T-cell (primary cell): Measurements from ENCODE around the gene BUD23. TPM values are rescaled to one million over a fixed set of nuclear protein-coding genes. Genes with fewer than 3 reads are reported as not detected.

Source experiments
- ATAC-seq, 4 experiments: fragments of 200-7000 bp in 3 of 4; fragments of 150-1000 bp in 1 of 4; cut with Tn5 transposase; replicated peaks in 1 of 4; 1 replicate in 3 of 4; 2 replicates in 1 of 4; pipeline ENCODE4 v1.10.0; 2021; ENCODE audit warnings: moderate library complexity in 3 of 4, mild to moderate bottlenecking in 2 of 4, moderate number of reproducible peaks in 1 of 4
- CTCF ChIA-PET, 2 donors: fragments of 300-600 bp; sonication (Branson Sonifier 250); formaldehyde crosslinking; loops; one replicate each; lab custom pipeline; 2022; ENCODE audit warnings: antibody characterized with exemption in 2 of 2; lab: Charles Lee
- POLR2A ChIA-PET, 2 donors: fragments of 300-600 bp; sonication (Branson Sonifier 250); formaldehyde crosslinking; loops; one replicate each; lab custom pipeline; 2022; ENCODE audit warnings: antibody characterized with exemption in 2 of 2; lab: Charles Lee
- DNase-seq, 35 experiments: peaks; one replicate each; pipeline versions ENCODE4 v3.0.0 to v3.0.0-alpha.2; 2013 to 2023
- H3K27ac ChIP-seq: one replicate; pipeline ENCODE4 v1.5.1; 2013; ENCODE audit warnings: low read length
- H3K27me3 ChIP-seq, 2 experiments: replicated peaks in 1 of 2; 1 replicate in 1 of 2; 2 replicates in 1 of 2; pipeline versions ENCODE4 v1.6.1 to v1.7.0; 2013; ENCODE audit warnings: low read length in 1 of 2, mixed read lengths in 1 of 2; ENCODE audit not compliant: control insufficient read depth in 2 of 2, insufficient read depth in 2 of 2; ENCODE audit errors: extremely low read depth in 1 of 2
- H3K36me3 ChIP-seq, 2 donors: 1 replicate in 1 of 2; 2 replicates in 1 of 2; pipeline versions ENCODE4 v1.6.1 to v1.7.0; 2013; ENCODE audit warnings: low read length in 1 of 2; ENCODE audit not compliant: control insufficient read depth in 2 of 2, insufficient read depth in 1 of 2; ENCODE audit errors: extremely low read depth in 1 of 2
- H3K4me1 ChIP-seq, 2 experiments: 1 replicate in 1 of 2; 2 replicates in 1 of 2; pipeline versions ENCODE4 v1.6.1 to v1.7.0; 2013; ENCODE audit warnings: low read length in 2 of 2, mixed read lengths in 1 of 2; ENCODE audit not compliant: insufficient read depth in 2 of 2, control insufficient read depth in 1 of 2; ENCODE audit errors: extremely low read depth in 1 of 2
- H3K4me3 ChIP-seq, 2 donors: 1 replicate in 1 of 2; 2 replicates in 1 of 2; pipeline versions ENCODE4 v1.5.1 to v1.7.0; 2013; ENCODE audit warnings: mild to moderate bottlenecking in 2 of 2, low read length in 1 of 2, moderate library complexity in 1 of 2; ENCODE audit not compliant: control insufficient read depth in 1 of 2; ENCODE audit errors: extremely low read depth in 1 of 2
- H3K9me3 ChIP-seq: 2 replicates; pipeline ENCODE4 v1.7.0; 2013
- H3K27ac Mint-ChIP-seq, 2 donors: one replicate each; pipeline ENCODE4 v1.8.0; 2020 to 2021; ENCODE audit warnings: mild to moderate bottlenecking in 2 of 2, mixed read lengths in 2 of 2
- H3K27me3 Mint-ChIP-seq, 2 donors: one replicate each; pipeline ENCODE4 v1.8.0; 2021 to 2022; ENCODE audit warnings: mixed read lengths in 2 of 2
- H3K36me3 Mint-ChIP-seq: one replicate; pipeline ENCODE4 v1.8.0; 2021; ENCODE audit warnings: mixed read lengths
- H3K4me1 Mint-ChIP-seq, 3 donors: one replicate each; pipeline ENCODE4 v1.8.0; 2020 to 2022; ENCODE audit warnings: mixed read lengths in 3 of 3, mild to moderate bottlenecking in 1 of 3
- H3K4me3 Mint-ChIP-seq, 3 donors: one replicate each; pipeline ENCODE4 v1.8.0; 2020 to 2022; ENCODE audit warnings: mild to moderate bottlenecking in 3 of 3, mixed read lengths in 3 of 3, moderate library complexity in 3 of 3
- H3K9me3 Mint-ChIP-seq, 3 donors: one replicate each; pipeline ENCODE4 v1.8.0; 2020 to 2022; ENCODE audit warnings: mixed read lengths in 3 of 3
- WGBS: methylation state at CpG from one replicate; pipeline ENCODE4 v1.1.5; 2013; ENCODE audit warnings: missing lambda C conversion rate; ENCODE audit not compliant: insufficient coverage; 5-methylcytosine and 5-hydroxymethylcytosine counted together
- total RNA-seq, 35 experiments: library from RNA in 6 of 35; stranded (reverse) in 6 of 35; fragments of 120-200 nt in 1 of 35; gene quantifications; one replicate each; pipeline versions ENCODE4 v1.2.1 to v1.2.4 and lab custom pipeline; 2013 to 2026

BUD23 gene
- total RNA-seq, 5 donors from 2014 or later (not counting 1 experiment from before 2014, with no cell fraction given): 66.9 to 90.0 (median 71.2) TPM

GRCh38 chr7:73740771-73741170 is 57.4 kb downstream of the BUD23 start:
- Histone ChIP-seq H3K9me3 (no peaks in the 10 kb centered on the region), H3K36me3 (peaks cover 0 to 15% of the 10 kb centered on the region in 2 donors), H3K27ac (no peak overlapping the region), H3K27me3 (peaks cover 0 to 2% of the 10 kb centered on the region in 2 experiments), H3K4me3 (no peak overlapping the region), H3K4me1 (peaks cover 2 to 18% of the 10 kb centered on the region in 2 experiments)
- peak overlapping the region in 2 of 3 donors; percentile 31 to 56 for H3K4me3 Mint-ChIP-seq
- H3K9me3 Mint-ChIP-seq: no peaks in the 10 kb centered on the region
- peaks cover 5 to 18% (median 12%) of the 10 kb centered on the region in 3 donors for H3K4me1 Mint-ChIP-seq
- H3K27ac Mint-ChIP-seq: no peak overlapping the region
- CTCF ChIA-PET: interaction anchor here (0.5 to 0.6 kb wide), 2 partner anchors 64 to 134 kb away, joined by 4 to 5 read pairs; no protein-coding TSS in a partner anchor
- ATAC-seq (no peak), DNase-seq (no peak)
- WGBS: 100% methylated on average over 1 of the region's 5 CpGs
- H3K36me3 Mint-ChIP-seq: no peaks in the 10 kb centered on the region
- no peaks in the 10 kb centered on the region for H3K27me3 Mint-ChIP-seq
- POLR2A ChIA-PET: no interaction called here

- 88% methylated on average over 4 of the region's 5 CpGs for WGBS
- H3K27ac Mint-ChIP-seq: no peak overlapping the region
- CTCF ChIA-PET: no interaction called here
- peaks cover 0 to 2% of the 10 kb centered on the region in 2 experiments for H3K27me3 ChIP-seq
- no peaks in the 10 kb centered on the region for H3K27me3 Mint-ChIP-seq
- H3K9me3 ChIP-seq: no peaks in the 10 kb centered on the region
- ATAC-seq (no peak), DNase-seq (no peak)
- no peak overlapping the region for H3K4me3 ChIP-seq
- peaks cover 2 to 18% of the 10 kb centered on the region in 2 experiments for H3K4me1 ChIP-seq
- no peak overlapping the region for H3K27ac ChIP-seq
- peaks cover 5 to 16% (median 12%) of the 10 kb centered on the region in 3 donors for H3K4me1 Mint-ChIP-seq
- H3K36me3 Mint-ChIP-seq: no peaks in the 10 kb centered on the region
- no peaks in the 10 kb centered on the region for H3K9me3 Mint-ChIP-seq
- peaks cover 0 to 9% of the 10 kb centered on the region in 2 donors for H3K36me3 ChIP-seq
- POLR2A ChIA-PET: no interaction called here
- no peak overlapping the region for H3K4me3 Mint-ChIP-seq
Measured at GRCh38 chr7:73741600-73741999, 58.2 kb downstream of the BUD23 start.

GRCh38 chr7:73742338-73742752 is 58.9 kb downstream of the BUD23 start:
- DNase-seq (no peak), ATAC-seq (no peak)
- no peaks in the 10 kb centered on the region for H3K9me3 ChIP-seq
- ChIA-PET POLR2A (no interaction called here), CTCF (no interaction called here)
- no peak overlapping the region for H3K4me3 ChIP-seq
- peaks cover 2 to 17% of the 10 kb centered on the region in 2 experiments for H3K4me1 ChIP-seq
- WGBS: 63% methylated on average over 7 of the region's 7 CpGs
- no peak overlapping the region for H3K27ac ChIP-seq
- no peaks in the 10 kb centered on the region for H3K9me3 Mint-ChIP-seq
- H3K27me3 Mint-ChIP-seq: no peaks in the 10 kb centered on the region
- peaks cover 0 to 1% of the 10 kb centered on the region in 2 donors for H3K36me3 ChIP-seq
- H3K36me3 Mint-ChIP-seq: no peaks in the 10 kb centered on the region
- no peak overlapping the region for H3K27ac Mint-ChIP-seq
- H3K4me3 Mint-ChIP-seq: no peak overlapping the region
- peaks cover 0 to 2% of the 10 kb centered on the region in 2 experiments for H3K27me3 ChIP-seq
- peaks cover 5 to 13% (median 11%) of the 10 kb centered on the region in 3 donors for H3K4me1 Mint-ChIP-seq

GRCh38 chr7:73742753-73743641 is 59.6 kb downstream of the BUD23 start:
- ATAC-seq: no peak
- no peak overlapping the region for H3K4me3 ChIP-seq
- no peaks in the 10 kb centered on the region for H3K9me3 Mint-ChIP-seq
- DNase-seq: no peak
- H3K27me3 ChIP-seq: peaks cover 0 to 2% of the 10 kb centered on the region in 2 experiments
- H3K27ac Mint-ChIP-seq: no peak overlapping the region
- WGBS: 63% methylated on average over 27 of the region's 35 CpGs
- H3K36me3 ChIP-seq: no peaks in the 10 kb centered on the region
- H3K36me3 Mint-ChIP-seq: no peaks in the 10 kb centered on the region
- no peak overlapping the region for H3K4me3 Mint-ChIP-seq
- no peaks in the 10 kb centered on the region for H3K27me3 Mint-ChIP-seq
- no peak overlapping the region for H3K27ac ChIP-seq
- no peaks in the 10 kb centered on the region for H3K9me3 ChIP-seq
- H3K4me1 ChIP-seq: peaks cover 2 to 10% of the 10 kb centered on the region in 2 experiments
- ChIA-PET POLR2A (no interaction called here), CTCF (no interaction called here)
- H3K4me1 Mint-ChIP-seq: peaks cover 3 to 6% (median 5%) of the 10 kb centered on the region in 3 donors

- Histone ChIP-seq H3K4me3 (no peak overlapping the region), H3K9me3 (no peaks in the 10 kb centered on the region), H3K4me1 (no peaks in the 10 kb centered on the region), H3K27me3 (peaks cover 0 to 2% of the 10 kb centered on the region in 2 experiments), H3K36me3 (no peaks in the 10 kb centered on the region), H3K27ac (no peak overlapping the region)
- H3K27me3 Mint-ChIP-seq: peaks cover 0 to 7% of the 10 kb centered on the region in 2 donors
- ChIA-PET CTCF (no interaction called here), POLR2A (no interaction called here)
- DNase-seq (no peak), ATAC-seq (no peak)
- H3K36me3 Mint-ChIP-seq: no peaks in the 10 kb centered on the region
- H3K4me1 Mint-ChIP-seq: no peaks in the 10 kb centered on the region
- H3K9me3 Mint-ChIP-seq: no peaks in the 10 kb centered on the region
- no peak overlapping the region for H3K4me3 Mint-ChIP-seq
- H3K27ac Mint-ChIP-seq: no peak overlapping the region
- WGBS: 80% methylated on average over 2 of the region's 4 CpGs
Measured at GRCh38 chr7:73746378-73746777, 63.0 kb downstream of the BUD23 start.
